GM23248 (cell line): ENCODE results near the gene EGFR.

Experiments
- EZH2 ChIP-seq: fragments of 200-600 bp; sonication (generic); IDR thresholded peaks from 2 replicates; pipeline ENCODE4 v1.6.1; 2018; ENCODE audit warnings: antibody characterized with exemption, mild to moderate bottlenecking; ENCODE audit not compliant: insufficient read depth, poor library complexity, severe bottlenecking
- EZH2phosphoT487 ChIP-seq: fragments of 200-600 bp; sonication (generic); IDR thresholded peaks from 2 replicates; pipeline ENCODE4 v1.6.1; 2018; ENCODE audit warnings: antibody characterized with exemption, moderate library complexity, mild to moderate bottlenecking, low read depth; ENCODE audit not compliant: insufficient read depth

DNA sequence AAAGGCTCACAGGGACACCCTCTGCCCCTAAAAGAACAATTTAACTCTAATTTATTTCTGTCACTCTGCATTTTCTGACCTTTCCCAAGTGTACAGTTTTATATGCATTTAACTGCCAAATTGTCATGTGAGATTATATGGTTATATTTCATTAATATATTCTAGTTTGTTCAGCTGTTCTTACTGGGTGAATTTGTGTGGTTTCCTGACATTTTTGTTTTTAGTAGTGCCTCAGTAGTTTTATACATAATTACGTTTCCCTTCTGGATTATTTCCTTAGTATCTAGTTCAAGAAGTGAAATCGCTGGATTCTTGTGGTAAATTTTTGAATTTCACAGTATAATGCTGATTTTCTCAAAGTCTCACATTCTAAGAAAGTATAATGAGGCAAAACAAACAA lies 41.3 kb downstream of the EGFR start:
- TF ChIP-seq EZH2 (no peak), EZH2phosphoT487 (no peak)
